ENCODE measurements around the gene ALKBH5. TPM values are rescaled to one million over a fixed set of nuclear protein-coding genes. Genes with fewer than 3 reads are reported as not detected.

ALKBH5 gene
- total and polyA plus RNA-seq, 9 of the 15 experiments (the other 6 are each of a cell fraction or from before 2014, with no cell fraction given): 11.4 to 70.0 (median 47.4) TPM

DNA sequence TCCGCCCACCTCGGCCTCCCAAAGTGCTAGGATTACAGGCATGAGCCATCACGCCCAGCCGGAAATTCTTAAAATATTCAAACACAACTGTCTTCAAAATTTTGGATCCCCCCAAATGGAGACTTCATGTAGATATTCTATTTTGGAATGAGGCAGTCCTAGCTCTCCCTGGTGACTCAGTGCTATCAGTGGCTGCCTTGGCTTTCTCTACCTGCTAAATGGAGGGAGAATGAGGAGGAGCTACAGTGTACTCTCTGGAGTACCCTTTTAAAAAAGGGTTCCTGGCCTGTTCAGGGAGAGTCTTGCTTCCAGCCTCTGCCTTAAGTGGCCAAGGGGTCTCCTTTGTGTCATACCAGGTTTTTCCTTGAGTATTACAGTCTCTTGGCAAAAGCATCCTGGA, 10.8 kb downstream of the ALKBH5 start:
- ATAC-seq (no peak), DNase-seq (ENCODE audit: extremely low read depth in 1 of 4, low spot score in 3 of 4) (no peak), FAIRE-seq (no peak)
- no peak overlapping the region for H3K4me2 ChIP-seq (ENCODE audit: insufficient read depth, low read length)
- no peak overlapping the region for H3K27ac ChIP-seq (ENCODE audit: extremely low read depth, low read depth, low read length)
- 100% methylated on average over 2 of the region's 4 CpGs for WGBS (ENCODE audit: insufficient coverage, low coverage, missing lambda C conversion rate)
- H3K4me1 ChIP-seq (replicated peaks in 1 of 2; ENCODE audit: control insufficient read depth in 2 of 2, insufficient read depth in 2 of 2, low read length in 2 of 2): peaks cover 0 to 6% of the 10 kb centered on the region in 2 experiments; a peak in 1 of 5 replicates
- ChIA-PET POLR2A (interaction anchor here (1.0 kb wide), 1 partner anchor 12 kb away, joined by 3 read pairs; no protein-coding TSS in a partner anchor), CTCF (ENCODE audit: low intra/inter-chr PET ratio) (no interaction called here)
- H3K79me2 ChIP-seq (ENCODE audit: control insufficient read depth, insufficient read depth, low read length): peaks cover 79% of the 10 kb centered on the region
- TF ChIP-seq GATAD2B (IDR thresholded peaks at IDR 0.05; ENCODE audit: borderline replicate concordance): no peak
- TF ChIP-seq, protein P1, sequence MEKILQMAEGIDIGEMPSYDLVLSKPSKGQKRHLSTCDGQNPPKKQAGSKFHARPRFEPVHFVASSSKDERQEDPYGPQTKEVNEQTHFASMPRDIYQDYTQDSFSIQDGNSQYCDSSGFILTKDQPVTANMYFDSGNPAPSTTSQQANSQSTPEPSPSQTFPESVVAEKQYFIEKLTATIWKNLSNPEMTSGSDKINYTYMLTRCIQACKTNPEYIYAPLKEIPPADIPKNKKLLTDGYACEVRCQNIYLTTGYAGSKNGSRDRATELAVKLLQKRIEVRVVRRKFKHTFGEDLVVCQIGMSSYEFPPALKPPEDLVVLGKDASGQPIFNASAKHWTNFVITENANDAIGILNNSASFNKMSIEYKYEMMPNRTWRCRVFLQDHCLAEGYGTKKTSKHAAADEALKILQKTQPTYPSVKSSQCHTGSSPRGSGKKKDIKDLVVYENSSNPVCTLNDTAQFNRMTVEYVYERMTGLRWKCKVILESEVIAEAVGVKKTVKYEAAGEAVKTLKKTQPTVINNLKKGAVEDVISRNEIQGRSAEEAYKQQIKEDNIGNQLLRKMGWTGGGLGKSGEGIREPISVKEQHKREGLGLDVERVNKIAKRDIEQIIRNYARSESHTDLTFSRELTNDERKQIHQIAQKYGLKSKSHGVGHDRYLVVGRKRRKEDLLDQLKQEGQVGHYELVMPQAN (IDR thresholded peaks at IDR 0.05; ENCODE audit: borderline replicate concordance): no peak
- H3K9me1 ChIP-seq (ENCODE audit: control insufficient read depth, insufficient read depth, low read length): no peaks in the 10 kb centered on the region
- BruUV-seq (replicated peaks): no TSS peak
- intact Hi-C loops (cut with micrococcal nuclease) (no loop called here), in situ Hi-C loops (cut with MboI) (no loop called here)
- no peaks in the 10 kb centered on the region for H3K9me3 ChIP-seq (replicated peaks; ENCODE audit: control insufficient read depth, insufficient read depth, low read depth, low read length)
- peaks cover 85% of the 10 kb centered on the region for H3K36me3 ChIP-seq (ENCODE audit: control insufficient read depth, insufficient read depth, low read length)
- no peak overlapping the region for H2AFZ ChIP-seq (ENCODE audit: low read depth, low read length)
- no peak overlapping the region for H3K9ac ChIP-seq (ENCODE audit: insufficient read depth in 1 of 2, low read depth in 2 of 2, low read length in 2 of 2)
- H3K27me3 ChIP-seq (ENCODE audit: control insufficient read depth in 2 of 2, insufficient read depth in 2 of 2, low read length in 2 of 2): no peaks in the 10 kb centered on the region
- H3K4me3 ChIP-seq: no peak overlapping the region
- peaks cover 19% of the 10 kb centered on the region for H4K20me1 ChIP-seq (replicated peaks; ENCODE audit: control insufficient read depth, insufficient read depth, low read length)

DNA sequence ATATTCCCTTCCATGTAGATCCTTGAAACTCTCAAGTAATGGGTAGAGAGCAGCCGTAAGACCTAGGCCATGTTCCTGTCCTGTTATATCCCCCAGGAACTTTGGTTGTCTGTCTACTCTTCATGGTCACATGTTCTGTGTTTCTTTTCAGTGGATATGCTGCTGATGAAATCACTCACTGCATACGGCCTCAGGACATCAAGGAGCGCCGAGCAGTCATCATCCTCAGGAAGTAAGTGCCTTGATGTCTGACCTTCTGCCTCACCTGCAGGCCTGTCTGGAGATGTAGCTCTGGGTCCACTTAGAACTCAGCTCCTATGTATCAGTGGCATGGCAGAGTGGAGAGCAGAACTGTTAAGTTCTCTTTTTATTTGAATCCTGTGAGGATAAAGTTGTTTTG, 11.2 kb downstream of the ALKBH5 start:
- CTCF ChIA-PET (ENCODE audit: low intra/inter-chr PET ratio): no interaction called here

More for the DNA sequence above, 11.2 kb downstream of the ALKBH5 start:
- Histone ChIP-seq H3K4me2 (ENCODE audit: insufficient read depth, low read length) (no peak overlapping the region), H3K27me3 (ENCODE audit: control insufficient read depth in 2 of 2, insufficient read depth in 2 of 2, low read length in 2 of 2) (no peaks in the 10 kb centered on the region), H3K4me1 (replicated peaks in 1 of 2; ENCODE audit: control insufficient read depth in 2 of 2, insufficient read depth in 2 of 2, low read length in 2 of 2) (peaks cover 0 to 2% of the 10 kb centered on the region in 2 experiments; a peak in 1 of 5 replicates), H4K20me1 (replicated peaks; ENCODE audit: control insufficient read depth, insufficient read depth, low read length) (peaks cover 17% of the 10 kb centered on the region), H2AFZ (ENCODE audit: low read depth, low read length) (no peak overlapping the region), H3K9me1 (ENCODE audit: control insufficient read depth, insufficient read depth, low read length) (no peaks in the 10 kb centered on the region), H3K4me3 (no peak overlapping the region), H3K36me3 (ENCODE audit: control insufficient read depth, insufficient read depth, low read length) (peaks cover 84% of the 10 kb centered on the region), H3K9me3 (replicated peaks; ENCODE audit: control insufficient read depth, insufficient read depth, low read depth, low read length) (no peaks in the 10 kb centered on the region), H3K79me2 (ENCODE audit: control insufficient read depth, insufficient read depth, low read length) (peaks cover 78% of the 10 kb centered on the region), H3K27ac (ENCODE audit: extremely low read depth, low read depth, low read length) (no peak overlapping the region), H3K9ac (ENCODE audit: insufficient read depth in 1 of 2, low read depth in 2 of 2, low read length in 2 of 2) (no peak overlapping the region)
- in situ Hi-C loops (cut with MboI) (no loop called here), intact Hi-C loops (cut with micrococcal nuclease) (no loop called here)
- 76% methylated on average over 2 of the region's 4 CpGs for WGBS (ENCODE audit: insufficient coverage, low coverage, missing lambda C conversion rate)
- POLR2A ChIA-PET: interaction anchor here (1.1 to 1.3 kb wide), 2 partner anchors 9 to 11 kb away, joined by 3 read pairs; partner anchors contain the start of gene ALKBH5
- no TSS peak for BruUV-seq (replicated peaks)
- ATAC-seq (no peak), DNase-seq (ENCODE audit: extremely low read depth in 1 of 4, low spot score in 3 of 4) (no peak), FAIRE-seq (no peak)
- TF ChIP-seq SMC3 (conservative IDR thresholded peaks at IDR 0.05; ENCODE audit: insufficient read depth, low read depth, low read length) (no peak), ZNF324 (CRISPR knock-in tag; IDR thresholded peaks at IDR 0.05) (no peak), ZSCAN32 (CRISPR knock-in tag; IDR thresholded peaks at IDR 0.05) (no peak), CBX8 (IDR thresholded peaks at IDR 0.05; ENCODE audit: borderline replicate concordance, extremely low read depth, low read depth, low read length, poor library complexity, severe bottlenecking) (no peak)
- TF ChIP-seq, protein P2, sequence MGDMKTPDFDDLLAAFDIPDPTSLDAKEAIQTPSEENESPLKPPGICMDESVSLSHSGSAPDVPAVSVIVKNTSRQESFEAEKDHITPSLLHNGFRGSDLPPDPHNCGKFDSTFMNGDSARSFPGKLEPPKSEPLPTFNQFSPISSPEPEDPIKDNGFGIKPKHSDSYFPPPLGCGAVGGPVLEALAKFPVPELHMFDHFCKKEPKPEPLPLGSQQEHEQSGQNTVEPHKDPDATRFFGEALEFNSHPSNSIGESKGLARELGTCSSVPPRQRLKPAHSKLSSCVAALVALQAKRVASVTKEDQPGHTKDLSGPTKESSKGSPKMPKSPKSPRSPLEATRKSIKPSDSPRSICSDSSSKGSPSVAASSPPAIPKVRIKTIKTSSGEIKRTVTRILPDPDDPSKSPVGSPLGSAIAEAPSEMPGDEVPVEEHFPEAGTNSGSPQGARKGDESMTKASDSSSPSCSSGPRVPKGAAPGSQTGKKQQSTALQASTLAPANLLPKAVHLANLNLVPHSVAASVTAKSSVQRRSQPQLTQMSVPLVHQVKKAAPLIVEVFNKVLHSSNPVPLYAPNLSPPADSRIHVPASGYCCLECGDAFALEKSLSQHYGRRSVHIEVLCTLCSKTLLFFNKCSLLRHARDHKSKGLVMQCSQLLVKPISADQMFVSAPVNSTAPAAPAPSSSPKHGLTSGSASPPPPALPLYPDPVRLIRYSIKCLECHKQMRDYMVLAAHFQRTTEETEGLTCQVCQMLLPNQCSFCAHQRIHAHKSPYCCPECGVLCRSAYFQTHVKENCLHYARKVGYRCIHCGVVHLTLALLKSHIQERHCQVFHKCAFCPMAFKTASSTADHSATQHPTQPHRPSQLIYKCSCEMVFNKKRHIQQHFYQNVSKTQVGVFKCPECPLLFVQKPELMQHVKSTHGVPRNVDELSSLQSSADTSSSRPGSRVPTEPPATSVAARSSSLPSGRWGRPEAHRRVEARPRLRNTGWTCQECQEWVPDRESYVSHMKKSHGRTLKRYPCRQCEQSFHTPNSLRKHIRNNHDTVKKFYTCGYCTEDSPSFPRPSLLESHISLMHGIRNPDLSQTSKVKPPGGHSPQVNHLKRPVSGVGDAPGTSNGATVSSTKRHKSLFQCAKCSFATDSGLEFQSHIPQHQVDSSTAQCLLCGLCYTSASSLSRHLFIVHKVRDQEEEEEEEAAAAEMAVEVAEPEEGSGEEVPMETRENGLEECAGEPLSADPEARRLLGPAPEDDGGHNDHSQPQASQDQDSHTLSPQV (IDR thresholded peaks at IDR 0.05): no peak
